Activated B cell treated with CpG ODN at 0.5 μM for 24 hours (primary cell): Measurements from ENCODE around the gene ZNF283. TPM values are rescaled to one million over a fixed set of nuclear protein-coding genes. Genes with fewer than 3 reads are reported as not detected.
A peak's percentile ranks its signal among the peaks of the same experiment; 100 is the strongest.

ENCODE experiments used
- ATAC-seq: fragments of 200-7000 bp; cut with Tn5 transposase; one replicate; pipeline ENCODE4 v1.10.0; 2021; ENCODE audit warnings: low read depth, mild to moderate bottlenecking, moderate library complexity
- CTCF ChIA-PET: fragments of 350-600 bp; sonication (Branson Sonifier 250); formaldehyde crosslinking; loops from one replicate; lab custom pipeline; 2021; ENCODE audit warnings: antibody characterized with exemption; lab: Charles Lee
- POLR2A ChIA-PET: fragments of 350-600 bp; sonication (Branson Sonifier 250); formaldehyde crosslinking; loops from one replicate; lab custom pipeline; 2021; ENCODE audit warnings: antibody characterized with exemption; lab: Charles Lee
- DNase-seq: peaks from one replicate; pipeline ENCODE4 v3.0.0; 2022
- H3K27ac Mint-ChIP-seq: one replicate; pipeline ENCODE4 v1.8.0; 2020; ENCODE audit warnings: mixed read lengths
- H3K27me3 Mint-ChIP-seq: one replicate; pipeline ENCODE4 v1.8.0; 2021; ENCODE audit warnings: mixed read lengths
- H3K36me3 Mint-ChIP-seq: one replicate; pipeline ENCODE4 v1.8.0; 2021; ENCODE audit warnings: low read depth, mixed read lengths
- H3K4me1 Mint-ChIP-seq: one replicate; pipeline ENCODE4 v1.8.0; 2021; ENCODE audit warnings: mixed read lengths
- H3K4me3 Mint-ChIP-seq: one replicate; pipeline ENCODE4 v1.8.0; 2020; ENCODE audit warnings: mild to moderate bottlenecking, mixed read lengths
- H3K9me3 Mint-ChIP-seq: one replicate; pipeline ENCODE4 v1.8.0; 2020; ENCODE audit warnings: mixed read lengths
- CTCF ChIP-seq: fragments of 200-600 bp; IDR thresholded peaks from one replicate; pipeline ENCODE4 v1.8.0; 2022; ENCODE audit warnings: antibody characterized with exemption, mild to moderate bottlenecking
- intact Hi-C: fragments of 100-400 bp; cut with micrococcal nuclease; formaldehyde crosslinking; loops from one replicate; pipeline ENCODE4 v1.15.1; 2024
- total RNA-seq: library from RNA; stranded (reverse); gene quantifications from 2 replicates; pipeline ENCODE4 v1.2.3, GENCODE V29; 2022

Gene ZNF283
- total RNA-seq, 1 donor from 2014 or later = 13.0 TPM

GRCh38 chr19:43789029-43789428, 38.1 kb upstream of the ZNF283 start:
- no peak for DNase-seq
- H3K36me3 Mint-ChIP-seq = no peaks in the 10 kb centered on the region
- H3K27me3 Mint-ChIP-seq = peaks cover 6% of the 10 kb centered on the region
- H3K27ac Mint-ChIP-seq = peak overlapping the region; percentile 27
- no peak overlapping the region for H3K4me3 Mint-ChIP-seq
- CTCF ChIA-PET = no interaction called here
- peaks cover 17% of the 10 kb centered on the region for H3K4me1 Mint-ChIP-seq
- TF ChIP-seq CTCF = no peak
- H3K9me3 Mint-ChIP-seq = no peaks in the 10 kb centered on the region
- no peak for ATAC-seq
- POLR2A ChIA-PET = interaction anchor here (0.6 to 1.4 kb wide), 3 partner anchors 10 to 264 kb away, joined by 3 read pairs; no protein-coding TSS in a partner anchor
- intact Hi-C loops = loop anchor here (10.0 kb wide), 3 partner anchors 194 to 344 kb away; partner anchors contain the start of genes IRGQ and ZNF576

DNA sequence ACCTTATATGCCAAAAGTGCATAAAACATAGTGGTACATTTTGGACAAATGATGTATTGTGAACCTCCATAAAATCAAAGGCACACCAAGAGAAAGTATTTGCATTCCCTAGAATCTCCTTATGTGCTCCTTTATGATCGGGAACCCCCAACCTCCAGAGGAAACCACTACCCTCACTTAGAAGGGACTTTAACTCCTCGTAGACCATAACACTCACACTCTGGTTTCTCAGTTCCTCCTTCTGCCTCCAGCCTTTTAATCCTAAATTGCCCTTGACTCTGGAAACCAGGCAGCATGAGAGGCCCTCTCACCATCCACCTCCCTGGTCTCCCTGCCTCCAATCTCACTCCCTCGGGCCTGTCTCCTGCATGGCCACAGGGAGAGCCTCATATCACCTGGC, 36.5 kb upstream of the ZNF283 start:
- TF ChIP-seq CTCF = no peak
- DNase-seq = no peak
- CTCF ChIA-PET = no interaction called here

DNA sequence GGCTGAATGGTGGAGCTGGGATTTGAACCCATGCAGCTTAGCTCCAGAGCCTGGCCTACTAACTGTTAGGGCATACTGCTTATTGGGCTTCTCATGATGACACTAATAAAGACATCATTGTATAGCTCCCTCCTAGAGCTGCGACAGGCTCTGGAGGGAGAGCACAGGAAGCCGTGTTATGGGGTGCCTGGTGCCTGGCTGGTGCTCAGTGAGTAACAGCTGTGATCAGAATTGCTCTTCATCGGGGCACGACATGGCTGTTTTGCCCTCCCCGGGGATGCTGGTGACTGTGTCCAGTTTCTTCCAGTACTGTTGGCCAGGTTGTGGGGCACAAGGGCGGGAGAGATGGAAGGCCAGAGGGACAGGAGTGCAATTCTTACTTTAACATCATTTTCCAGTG, 30.0 kb upstream of the ZNF283 start:
- no peak for ATAC-seq
- Mint-ChIP-seq H3K9me3 (peaks cover 3% of the 10 kb centered on the region), H3K36me3 (no peaks in the 10 kb centered on the region), H3K27me3 (peaks cover 34% of the 10 kb centered on the region), H3K4me1 (peaks cover 15% of the 10 kb centered on the region), H3K4me3 (no peak overlapping the region), H3K27ac (no peak overlapping the region)
- no peak for DNase-seq
- intact Hi-C loops = no loop called here
- CTCF ChIA-PET = interaction anchor here (1.8 kb wide), 1 partner anchor 12 kb away, joined by 5 read pairs; no protein-coding TSS in a partner anchor
- POLR2A ChIA-PET = interaction anchor here (0.5 kb wide), 1 partner anchor 38 kb away, joined by 3 read pairs; no protein-coding TSS in a partner anchor
- TF ChIP-seq CTCF = no peak

More for the DNA sequence above, 36.5 kb upstream of the ZNF283 start:
- peaks cover 12% of the 10 kb centered on the region for H3K27me3 Mint-ChIP-seq
- H3K27ac Mint-ChIP-seq = no peak overlapping the region
- no peak for ATAC-seq
- intact Hi-C loops = no loop called here
- POLR2A ChIA-PET = interaction anchor here (1.4 to 1.5 kb wide), 2 partner anchors 10 to 12 kb away, joined by 3 read pairs; partner anchors contain the start of gene KCNN4
- no peak overlapping the region for H3K4me3 Mint-ChIP-seq
- H3K36me3 Mint-ChIP-seq = no peaks in the 10 kb centered on the region
- H3K4me1 Mint-ChIP-seq = peaks cover 4% of the 10 kb centered on the region
- H3K9me3 Mint-ChIP-seq = no peaks in the 10 kb centered on the region

- intact Hi-C loops = no loop called here
- DNase-seq = no peak
- ChIA-PET POLR2A (no interaction called here), CTCF (no interaction called here)
- peaks cover 15% of the 10 kb centered on the region for H3K4me1 Mint-ChIP-seq
- no peak overlapping the region for H3K4me3 Mint-ChIP-seq
- no peak for TF ChIP-seq CTCF
- no peaks in the 10 kb centered on the region for H3K36me3 Mint-ChIP-seq
- ATAC-seq = no peak
- peaks cover 3% of the 10 kb centered on the region for H3K9me3 Mint-ChIP-seq
- peaks cover 34% of the 10 kb centered on the region for H3K27me3 Mint-ChIP-seq
- no peak overlapping the region for H3K27ac Mint-ChIP-seq
Measured at GRCh38 chr19:43797556-43797955, 29.6 kb upstream of the ZNF283 start.

DNA sequence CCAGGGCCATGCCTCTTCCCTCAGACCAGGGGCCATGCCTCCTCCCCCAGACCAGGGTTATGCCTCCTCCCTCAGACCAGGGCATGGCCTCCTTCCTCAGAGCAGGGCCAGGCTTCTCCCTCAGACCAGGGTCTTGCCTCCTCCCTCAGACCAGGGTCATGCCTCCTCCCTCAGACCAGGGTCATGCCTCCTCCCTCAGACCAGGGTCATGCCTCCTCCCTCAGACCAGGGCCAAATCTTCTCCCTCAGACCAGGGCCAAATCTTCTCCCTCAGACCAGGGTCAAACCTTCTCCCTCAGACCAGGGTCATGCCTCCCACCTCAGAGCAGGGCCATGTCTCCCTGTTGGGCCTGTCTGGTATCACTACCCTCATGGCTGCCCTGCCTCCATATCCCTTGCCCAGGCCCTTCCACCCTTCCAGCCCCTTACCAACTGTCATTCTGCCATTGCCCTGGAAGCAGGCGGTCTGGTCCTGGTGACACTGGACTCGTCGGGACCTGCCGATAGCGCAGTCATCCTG, 29.0 kb upstream of the ZNF283 start:
- H3K4me3 Mint-ChIP-seq = peak overlapping the region; percentile 55
- no peak for DNase-seq
- ChIA-PET POLR2A (no interaction called here), CTCF (no interaction called here)
- no peak for ATAC-seq
- TF ChIP-seq CTCF = no peak
- no peak overlapping the region for H3K27ac Mint-ChIP-seq
- peaks cover 34% of the 10 kb centered on the region for H3K27me3 Mint-ChIP-seq
- intact Hi-C loops = no loop called here
- H3K36me3 Mint-ChIP-seq = no peaks in the 10 kb centered on the region
- peaks cover 3% of the 10 kb centered on the region for H3K9me3 Mint-ChIP-seq
- H3K4me1 Mint-ChIP-seq = peaks cover 15% of the 10 kb centered on the region
